GM19238 (cell line): ENCODE data around the gene AUTS2.

Experiments
- DNase-seq: peaks from one replicate; pipeline ENCODE4 v3.0.0; 2011; ENCODE audit warnings: low spot score; ENCODE audit not compliant: insufficient read length

The AUTS2 gene

DNA sequence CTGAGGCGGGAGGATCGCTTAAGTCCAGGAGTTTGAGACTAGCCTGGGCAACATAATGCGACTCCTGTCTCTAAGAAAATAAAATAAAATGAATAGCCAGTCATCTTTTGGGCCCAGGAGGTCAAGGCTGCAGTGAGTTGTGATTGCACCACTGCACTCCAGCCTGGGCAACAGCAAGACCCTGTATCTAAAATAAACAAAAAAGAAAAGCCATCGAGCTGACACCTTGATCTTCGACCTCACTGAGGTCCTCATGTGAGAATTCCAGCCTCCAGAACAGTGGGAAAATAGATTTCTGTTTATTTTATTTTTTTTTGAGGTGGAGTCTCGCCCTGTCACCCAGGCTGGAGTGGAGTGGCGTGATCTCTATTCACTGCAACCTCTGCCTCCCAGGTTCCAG lies 1232.2 kb downstream of the AUTS2 start:
- no peak for DNase-seq

DNA sequence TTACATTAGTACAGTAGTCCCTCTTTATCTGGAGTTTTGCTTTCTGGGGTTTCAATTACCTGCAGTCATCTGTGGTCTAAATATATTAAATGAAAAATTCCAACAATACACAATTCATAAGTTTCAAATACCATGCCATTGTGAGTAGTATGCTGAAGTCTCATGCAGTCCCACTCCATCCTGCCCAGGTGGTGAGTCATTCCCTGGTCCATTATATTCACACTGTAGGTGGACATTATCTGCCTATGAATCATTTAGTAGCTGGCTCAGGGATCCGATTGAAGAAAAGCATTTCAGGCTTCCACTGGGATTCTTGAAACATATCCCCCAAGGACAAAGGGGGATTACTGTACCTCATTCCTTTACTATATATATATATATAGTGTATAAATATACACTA lies 1235.5 kb downstream of the AUTS2 start:
- no peak for DNase-seq

DNA sequence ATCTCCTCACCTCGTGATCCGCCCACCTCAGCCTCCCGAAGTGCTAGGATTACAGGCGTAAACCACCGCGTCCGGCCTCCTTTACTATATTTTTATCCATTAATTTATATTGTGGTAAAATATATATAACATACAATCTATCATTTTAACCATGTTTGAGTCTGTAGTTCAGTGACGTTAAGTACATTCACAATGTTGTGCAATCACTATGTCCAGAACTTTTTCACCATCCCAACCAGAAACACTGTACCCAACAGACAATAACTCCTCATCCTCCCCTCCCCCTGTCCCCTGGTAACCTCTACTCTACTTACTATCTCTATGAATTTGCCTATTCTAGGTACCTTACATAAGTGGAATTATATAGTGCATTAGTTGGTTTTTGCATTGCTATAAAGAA lies 1236.1 kb downstream of the AUTS2 start:
- DNase-seq: no peak

DNA sequence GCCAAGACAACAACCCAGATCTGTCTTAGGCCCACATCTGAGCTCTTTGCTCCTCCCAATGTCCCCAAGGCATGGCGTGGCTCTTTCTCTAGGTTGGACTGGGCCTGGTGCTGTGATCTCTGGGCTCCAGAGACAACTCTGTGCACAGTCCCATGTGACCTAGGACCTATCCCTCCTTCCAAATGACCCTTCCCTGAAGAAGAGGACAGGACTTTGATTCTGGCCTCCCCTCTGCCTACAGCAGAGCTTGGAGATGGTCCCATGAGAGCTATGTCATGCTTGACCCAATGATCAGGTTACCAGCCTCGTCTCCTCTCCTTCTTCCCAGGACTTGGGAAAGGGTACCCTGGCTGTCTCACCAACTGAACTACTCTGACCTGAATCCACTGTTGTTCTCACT lies 1237.4 kb downstream of the AUTS2 start:
- DNase-seq: no peak

DNA sequence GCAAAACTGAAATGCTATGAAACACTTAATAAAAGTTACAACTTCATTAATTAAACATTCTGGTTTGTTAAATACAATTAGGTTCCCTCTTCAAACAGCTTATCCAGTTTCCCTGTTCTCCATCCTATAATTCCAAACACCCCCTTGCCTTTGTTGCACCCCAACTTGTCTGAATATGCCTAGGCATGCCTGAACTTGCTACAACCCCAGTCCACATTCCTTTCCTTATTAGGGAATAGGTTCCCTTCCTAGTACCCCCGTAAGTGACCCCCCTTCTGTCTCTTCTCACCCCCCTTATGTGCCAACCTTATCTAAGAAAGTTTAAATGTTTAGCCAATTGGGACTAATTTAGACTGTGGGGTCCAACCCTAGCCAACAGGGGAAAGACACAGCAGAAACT lies 1238.0 kb downstream of the AUTS2 start:
- DNase-seq: no peak

DNA sequence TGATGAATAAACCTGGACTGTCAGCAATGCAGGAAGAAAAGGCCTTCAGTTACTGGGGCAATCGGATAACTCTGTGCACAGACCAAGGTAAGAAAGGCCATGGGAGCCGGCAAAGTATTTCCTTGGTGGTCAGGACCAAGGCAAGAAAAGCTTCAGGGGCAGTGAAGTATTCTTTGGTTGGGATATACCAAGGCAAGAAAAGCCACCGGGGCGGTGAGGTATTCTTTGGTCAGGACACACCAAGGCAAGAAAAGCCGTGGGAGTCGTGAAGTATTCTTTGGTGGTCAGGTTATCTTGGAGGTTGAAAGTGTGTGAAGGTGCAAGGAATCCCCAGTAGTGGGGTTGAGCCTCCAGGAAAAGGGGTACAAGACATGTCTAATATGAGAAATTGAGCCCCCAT lies 1238.7 kb downstream of the AUTS2 start:
- no peak for DNase-seq

DNA sequence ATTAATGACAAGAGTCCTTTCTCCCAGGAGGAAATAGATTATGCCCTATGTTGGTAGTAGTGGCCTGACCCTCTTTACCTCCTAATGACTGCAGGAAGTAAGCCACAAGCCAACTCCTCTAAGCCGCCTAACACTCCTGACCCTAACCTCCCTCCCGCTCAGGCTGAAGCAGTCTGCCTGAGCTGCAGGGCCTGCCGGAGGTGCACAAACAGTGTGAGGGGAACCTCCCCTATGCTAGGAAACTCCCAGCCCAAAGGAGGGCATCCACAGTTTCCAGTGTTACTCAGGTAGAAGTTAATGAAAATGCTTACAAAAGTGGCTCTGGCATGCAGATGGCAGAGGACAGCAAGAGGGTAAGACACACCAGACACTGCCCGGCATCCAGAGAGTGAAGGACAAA lies 1239.3 kb downstream of the AUTS2 start:
- DNase-seq: no peak

DNA sequence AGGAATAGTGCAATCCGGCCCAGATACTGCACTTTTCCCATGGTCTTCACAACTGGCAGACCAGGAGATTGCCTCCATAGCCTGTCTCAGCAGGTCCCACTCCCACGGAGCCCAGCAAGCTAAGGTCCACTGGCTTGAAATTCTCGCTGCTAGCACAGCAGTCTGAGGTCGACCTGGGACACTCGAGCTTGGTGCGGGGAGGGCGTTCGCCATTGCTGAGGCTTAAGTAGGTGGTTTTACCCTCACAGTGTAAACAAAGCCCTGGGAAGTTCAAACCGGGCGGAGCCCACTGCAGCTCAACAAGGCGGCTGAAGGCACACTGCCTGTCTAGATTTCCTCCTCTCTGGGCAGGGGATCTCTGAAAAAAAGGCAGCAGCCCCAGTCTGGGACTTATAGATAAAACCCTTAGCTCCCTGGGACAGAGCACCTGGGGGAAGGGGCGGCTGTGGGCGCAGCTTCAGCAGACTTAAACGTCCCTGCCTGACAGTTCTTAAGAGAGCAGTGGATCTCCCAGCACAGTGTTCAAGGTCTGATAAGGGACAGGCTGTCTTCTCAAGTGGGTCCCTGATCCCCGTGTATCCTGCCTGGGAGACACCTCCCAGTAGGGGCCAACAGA lies 1240.1 kb downstream of the AUTS2 start:
- DNase-seq: no peak
